Measurements from ENCODE around the gene CARF.

CARF gene

DNA sequence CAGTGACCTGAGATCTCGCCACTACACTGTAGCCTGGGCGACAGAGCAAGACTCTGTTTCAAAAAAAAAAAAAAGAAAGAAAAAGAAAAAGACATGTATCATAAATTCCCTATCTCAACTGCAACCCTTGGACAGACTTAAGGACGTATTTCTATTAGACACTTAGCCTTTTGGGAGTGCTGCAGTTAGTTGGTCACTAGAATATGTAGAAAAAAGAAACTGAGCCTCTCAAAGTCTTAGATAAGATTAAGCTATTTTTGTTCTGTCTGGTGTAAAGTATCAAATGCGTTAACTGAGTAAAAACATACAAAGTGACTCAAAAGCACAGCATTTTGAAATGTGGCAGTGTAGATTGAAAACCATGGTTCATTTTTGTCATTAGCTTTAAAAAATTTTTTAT is 109.9 kb downstream of the CARF start:
- DNase-seq, result no peak

DNA sequence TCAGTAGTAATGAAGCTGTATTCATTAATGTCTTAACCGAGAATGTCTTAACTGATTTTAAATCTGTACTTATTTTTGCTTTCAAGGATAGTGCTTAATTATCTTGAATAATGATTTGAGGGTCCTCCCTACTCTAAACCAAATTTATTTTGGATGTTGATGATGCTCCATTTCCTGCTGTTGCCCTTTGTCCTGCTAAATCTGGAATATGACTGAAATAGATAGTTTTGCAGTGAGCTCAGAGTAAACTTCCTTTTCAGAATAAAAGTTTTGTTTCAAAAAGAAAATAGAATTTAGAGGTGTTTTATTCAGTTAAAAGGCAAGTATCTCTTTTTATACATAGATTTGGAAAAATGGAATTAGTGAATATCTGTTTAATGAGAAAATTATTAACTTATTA is 110.7 kb downstream of the CARF start:
- DNase-seq, result no peak

DNA sequence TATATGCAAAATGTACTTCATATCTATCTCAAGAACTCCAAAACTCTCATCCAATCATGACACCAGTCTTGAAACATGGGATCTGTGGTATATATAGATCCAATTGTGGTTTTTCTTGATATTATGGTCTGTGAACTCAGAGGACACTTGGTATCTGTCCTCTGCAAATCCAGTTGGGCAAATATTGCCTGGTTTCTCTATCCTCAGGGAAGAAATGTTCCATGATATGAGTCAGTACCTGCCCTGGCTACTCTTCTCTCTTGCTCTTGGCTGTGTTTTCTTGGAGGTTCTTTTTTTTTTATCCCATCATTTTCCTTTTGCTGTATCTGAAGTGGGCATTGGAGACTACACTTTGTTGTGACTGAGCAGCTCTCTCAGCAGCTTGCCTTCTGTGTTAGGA is 113.5 kb downstream of the CARF start:
- DNase-seq, result no peak

DNA sequence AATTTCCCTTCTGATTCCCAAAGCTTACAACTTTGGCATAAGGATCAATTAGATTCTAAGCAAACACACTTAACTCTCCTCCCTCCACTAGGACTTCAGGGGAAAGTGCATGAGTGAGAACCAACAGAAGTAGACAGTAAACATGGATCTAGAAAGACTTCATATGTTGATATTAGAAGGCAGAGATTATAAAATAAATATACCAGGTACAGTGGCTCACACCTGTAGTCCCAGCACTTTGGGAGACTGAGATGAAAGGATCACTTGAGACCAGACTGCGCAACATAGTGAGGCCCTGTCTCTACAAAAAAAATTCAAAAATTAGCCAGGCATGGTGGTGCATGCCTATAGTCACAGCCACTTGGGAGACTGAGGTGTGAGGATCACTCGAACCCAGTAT is 118.5 kb downstream of the CARF start:
- no peak for DNase-seq

DNA sequence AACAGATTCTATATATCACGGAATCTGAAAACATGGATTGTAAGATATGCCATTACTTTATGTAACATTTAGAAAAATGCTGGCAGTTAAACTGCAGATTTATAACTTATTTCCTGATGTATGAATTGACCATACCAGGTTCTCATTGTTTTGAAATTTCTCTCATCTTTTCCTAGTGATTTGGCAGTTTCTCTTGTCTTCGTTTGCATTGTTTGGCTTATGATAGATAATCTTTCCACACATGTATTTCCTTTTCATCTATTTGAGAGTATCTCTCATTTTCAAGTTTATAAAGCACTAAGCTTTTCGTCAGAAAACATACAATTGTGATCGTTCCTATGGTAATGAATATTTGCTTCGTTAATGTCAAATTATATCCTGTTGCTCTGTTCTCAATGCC is 118.9 kb downstream of the CARF start:
- DNase-seq, result no peak

DNA sequence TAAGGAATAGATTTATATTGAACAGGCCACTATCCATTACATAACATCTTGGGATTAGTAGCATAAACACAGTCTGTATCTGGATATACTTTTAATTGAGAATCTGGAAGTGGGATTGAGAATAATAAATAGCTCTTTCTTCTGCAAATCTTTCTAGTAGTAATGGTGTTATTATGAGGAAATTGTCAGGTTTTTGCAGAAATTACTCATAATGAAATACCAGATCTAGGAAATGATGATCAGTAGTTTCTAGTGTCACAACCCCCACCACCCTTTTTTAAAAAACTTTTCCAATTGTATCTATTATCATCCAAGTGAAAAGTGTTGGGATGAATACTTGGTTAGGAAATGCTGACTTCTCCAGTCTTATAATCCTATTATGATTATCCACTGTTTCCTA is 121.3 kb downstream of the CARF start:
- DNase-seq, result no peak

DNA sequence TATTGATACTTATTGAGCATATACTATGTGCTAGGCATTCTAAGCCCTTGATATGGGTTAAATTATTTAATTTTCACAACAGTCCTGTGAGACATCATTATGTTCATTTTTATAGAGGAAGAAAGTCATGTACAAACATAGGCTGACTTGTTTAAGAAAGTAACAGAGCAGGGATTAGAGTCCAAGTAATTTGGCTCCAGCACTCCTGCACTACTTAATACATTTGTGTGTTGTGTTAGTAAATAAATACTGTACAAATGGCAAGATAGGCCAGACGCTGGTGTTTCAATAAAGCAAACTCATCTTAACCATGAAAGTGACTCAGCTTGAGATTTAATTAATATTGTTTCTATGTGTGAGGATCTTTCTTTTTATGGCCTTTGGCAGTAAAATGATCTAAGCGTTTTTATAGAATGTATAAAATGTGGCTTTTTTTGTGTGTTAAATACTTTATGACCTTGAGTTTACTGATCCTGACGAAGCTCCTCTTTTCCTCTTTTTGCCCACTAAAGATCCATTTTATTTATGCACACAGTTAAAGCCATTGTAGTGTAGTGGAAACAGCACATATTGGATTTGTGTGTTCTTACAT is 123.9 kb downstream of the CARF start:
- no peak for DNase-seq

All from activated CD8-positive, alpha-beta memory T cell treated with anti-CD3 and anti-CD28 coated beads, Interleukin-2, amount 50 U/mL, for 4 hours (primary cell).